Sciatic nerve (tissue), 2 donors: ENCODE measurements around the gene INMT. TPM values are rescaled to one million over a fixed set of nuclear protein-coding genes. Genes with fewer than 3 reads are reported as not detected.

Source experiments
- ATAC-seq: fragments of 200-7000 bp; cut with Tn5 transposase; one replicate; pipeline ENCODE4 v1.9.1; 2020; ENCODE audit warnings: mild to moderate bottlenecking, moderate library complexity
- DNase-seq: peaks from one replicate; pipeline ENCODE4 v3.0.0-alpha.2; 2020; ENCODE audit warnings: low spot score
- intact Hi-C: fragments of 100-400 bp; cut with DNase I; formaldehyde crosslinking; loops from one replicate; pipeline ENCODE4 v1.14.2; 2022
- total RNA-seq: library from RNA; stranded (reverse); fragmentation: NEBNext Ultra II Directional; extraction: Animal tissue kit (Norgen Biotek cat#: 25700); gene quantifications from one replicate; pipeline ENCODE4 v1.2.1, GENCODE V29; 2021
- donor health status: DM: no; HTN: no; CAD: no.
- donor health status: DM: no; HTN: no; CAD: no.

The INMT gene
- total RNA-seq, 1 donor from 2014 or later: 131 TPM

DNA sequence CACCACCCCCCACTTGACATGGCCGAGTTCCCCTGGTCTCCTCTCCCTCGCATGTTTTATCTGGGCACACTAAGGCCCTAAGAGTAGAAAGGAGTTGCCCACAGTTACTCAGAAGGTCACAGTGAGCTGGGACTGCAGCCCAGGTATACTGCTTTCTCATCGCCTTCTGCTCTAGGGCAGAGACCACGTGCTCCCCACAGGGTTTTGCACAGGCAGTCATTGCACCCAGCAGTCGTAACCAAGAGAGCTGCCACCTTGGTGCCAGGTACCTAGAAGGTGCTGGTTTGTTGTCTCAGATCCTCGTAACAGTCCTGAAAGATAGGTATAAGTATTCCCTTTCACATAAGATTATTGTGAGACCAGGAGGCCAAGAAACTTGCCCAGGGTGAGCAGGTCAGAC lies 21.0 kb downstream of the INMT start:
- ATAC-seq (no peak), DNase-seq (no peak)
- intact Hi-C loops: no loop called here

DNA sequence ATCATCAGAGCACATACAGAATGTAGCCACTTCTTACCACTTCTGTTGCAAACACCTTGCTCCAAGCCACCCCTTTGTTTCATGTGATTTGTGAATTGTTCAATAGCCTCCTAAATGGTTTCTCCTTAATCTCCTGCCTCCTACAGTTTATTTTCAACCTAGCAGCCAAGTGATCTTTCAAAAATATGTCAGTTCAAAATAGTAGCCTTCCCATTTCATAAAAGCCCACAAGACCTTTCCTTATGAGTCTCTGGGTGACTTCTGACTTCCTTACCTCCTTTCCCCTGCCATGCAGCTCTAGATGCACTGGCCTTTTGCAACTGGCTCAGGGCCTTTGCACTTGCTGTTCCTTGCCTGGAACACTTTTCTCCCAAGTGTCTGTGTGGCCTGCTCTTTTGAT lies 24.1 kb downstream of the INMT start:
- no peak for DNase-seq
- no peak for ATAC-seq
- intact Hi-C loops: no loop called here

DNA sequence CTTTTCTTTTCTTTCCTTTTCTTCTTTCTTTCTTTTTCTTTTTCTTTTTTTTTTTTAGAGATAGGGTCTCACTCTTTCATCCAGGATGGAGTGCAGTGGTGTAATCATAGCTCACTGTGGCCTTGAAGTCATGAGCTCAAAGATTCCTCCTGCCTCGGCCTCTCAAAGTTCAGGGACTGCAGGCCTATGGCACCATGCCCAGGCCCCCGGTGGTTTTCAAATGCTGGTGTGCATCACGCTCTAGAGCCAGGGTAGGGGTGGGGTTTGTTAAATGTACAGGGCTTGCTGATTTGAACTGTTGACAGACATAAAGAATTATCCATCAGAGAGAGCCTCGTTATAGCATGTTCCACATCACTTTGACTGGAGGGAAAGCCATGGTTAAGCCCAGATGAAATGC lies 25.0 kb downstream of the INMT start:
- intact Hi-C loops: no loop called here
- DNase-seq: no peak
- no peak for ATAC-seq

DNA sequence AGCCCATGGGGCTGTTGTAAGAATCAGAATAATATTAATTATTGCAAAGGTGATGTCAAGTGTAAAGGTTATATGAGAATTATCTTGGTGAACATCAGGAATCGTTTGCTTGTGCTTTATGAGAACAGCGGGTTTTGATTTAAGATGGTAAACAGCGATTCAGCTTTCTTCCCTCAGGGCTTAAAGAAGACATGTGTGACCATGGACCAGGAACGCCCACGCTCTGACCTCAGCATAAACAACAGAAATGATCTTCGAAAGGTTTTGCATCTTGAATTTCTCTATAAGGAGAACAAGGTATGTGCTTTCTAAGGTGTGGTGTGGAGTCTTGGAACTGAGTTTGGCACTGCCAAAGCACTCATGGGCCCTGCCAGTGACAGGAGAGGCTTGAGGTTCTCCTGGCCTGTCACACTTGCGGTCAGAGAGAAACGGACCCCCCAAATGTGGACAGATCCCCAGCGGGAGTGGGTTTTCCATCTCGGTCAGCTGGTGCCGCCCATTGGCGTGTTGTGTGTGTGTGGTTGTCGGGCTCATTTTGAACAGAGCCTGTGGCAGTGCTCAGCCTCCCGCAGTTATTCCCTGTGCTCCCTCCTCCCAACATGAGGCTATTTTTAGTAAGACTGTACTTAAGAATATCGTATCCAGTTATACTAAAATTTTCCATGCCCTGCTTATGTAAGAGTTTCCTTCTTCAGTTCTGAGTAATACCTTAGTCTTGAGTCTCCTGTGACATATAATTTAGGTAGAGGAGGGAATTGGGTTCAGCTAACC lies 26.5 kb downstream of the INMT start:
- DNase-seq: no peak

DNA sequence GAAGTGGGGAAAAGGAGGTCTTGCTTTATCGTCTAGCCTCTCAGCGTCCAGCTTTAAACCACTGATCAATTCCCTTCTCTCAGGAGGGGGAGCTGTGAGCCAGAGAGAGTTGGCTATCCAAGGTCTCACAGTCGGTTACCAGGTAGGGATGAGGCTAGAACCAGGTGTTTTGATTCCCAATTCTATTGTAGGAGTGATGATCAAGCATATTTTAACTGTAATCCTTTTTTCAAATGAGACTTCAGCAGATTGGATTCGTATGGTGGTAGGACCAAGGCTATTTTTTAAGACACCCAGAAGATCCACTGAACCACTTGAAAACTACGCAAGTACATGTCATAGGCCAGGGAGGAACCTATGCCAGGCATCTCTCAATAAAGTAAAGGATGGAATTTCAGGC lies 27.6 kb downstream of the INMT start:
- intact Hi-C loops: no loop called here
- ATAC-seq (no peak), DNase-seq (no peak)

More for the DNA sequence above, 26.5 kb downstream of the INMT start:
- peak; percentile 89 for ATAC-seq
- intact Hi-C loops: no loop called here

DNA sequence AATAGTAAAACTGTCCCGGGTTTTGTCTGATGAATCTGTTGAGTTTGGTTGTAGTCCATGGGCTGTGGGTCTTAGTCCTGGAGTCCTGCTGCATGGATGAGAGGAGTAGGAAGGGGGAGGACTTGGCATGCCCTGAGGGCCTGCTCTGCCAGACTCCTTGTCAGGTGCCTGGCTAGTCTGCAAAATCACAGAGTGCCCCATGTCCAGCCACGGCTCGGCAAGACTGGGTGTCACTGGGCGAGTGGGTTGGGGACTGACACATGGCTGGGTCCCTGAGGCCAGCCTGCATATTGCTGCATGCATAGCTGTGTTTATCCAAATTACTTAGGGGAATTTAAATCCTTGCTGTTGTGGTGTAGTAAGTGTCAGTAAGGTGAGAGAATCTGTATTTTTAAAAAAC lies 29.0 kb downstream of the INMT start:
- DNase-seq (no peak), ATAC-seq (no peak)
- intact Hi-C loops: no loop called here

DNA sequence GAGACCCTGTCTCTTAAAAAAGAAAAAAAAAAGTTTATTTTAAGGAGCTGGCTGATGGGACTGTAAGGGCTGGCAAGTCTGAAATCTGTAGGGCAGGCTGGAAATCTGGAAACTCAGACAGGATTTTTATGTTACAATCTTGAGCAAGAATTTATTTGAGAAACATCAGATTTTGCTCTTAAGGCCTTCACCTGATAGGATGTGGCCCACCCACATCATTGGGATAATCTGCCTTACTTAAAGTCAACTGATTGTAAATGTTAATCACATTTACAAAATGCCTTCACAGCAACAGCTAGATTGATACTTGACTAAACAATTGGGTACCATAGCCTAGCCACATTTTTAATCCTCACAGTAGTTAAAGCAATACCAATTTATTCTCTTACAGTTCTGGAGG lies 30.8 kb downstream of the INMT start:
- intact Hi-C loops: no loop called here
- DNase-seq (no peak), ATAC-seq (no peak)

DNA sequence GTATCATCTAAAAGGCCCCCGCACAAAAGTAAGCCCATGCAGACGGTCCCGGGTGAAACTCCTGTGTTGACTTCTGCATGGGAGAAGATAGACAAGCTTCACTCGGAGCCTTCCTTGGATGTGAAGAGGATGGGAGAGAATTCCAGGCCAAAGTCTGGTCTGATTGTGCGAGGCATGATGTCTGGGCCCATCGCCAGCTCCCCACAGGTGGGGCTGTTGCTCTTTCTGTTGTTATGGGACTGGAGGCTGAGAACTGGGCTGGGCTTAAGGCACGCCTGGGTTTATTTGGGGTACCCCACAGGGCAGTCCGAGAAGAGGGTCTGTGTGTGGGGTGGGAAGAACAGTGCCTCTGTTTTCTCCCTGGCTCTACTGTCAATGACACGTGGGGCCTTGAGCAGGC lies 33.9 kb downstream of the INMT start:
- DNase-seq: no peak
- intact Hi-C loops: no loop called here
- ATAC-seq: no peak

DNA sequence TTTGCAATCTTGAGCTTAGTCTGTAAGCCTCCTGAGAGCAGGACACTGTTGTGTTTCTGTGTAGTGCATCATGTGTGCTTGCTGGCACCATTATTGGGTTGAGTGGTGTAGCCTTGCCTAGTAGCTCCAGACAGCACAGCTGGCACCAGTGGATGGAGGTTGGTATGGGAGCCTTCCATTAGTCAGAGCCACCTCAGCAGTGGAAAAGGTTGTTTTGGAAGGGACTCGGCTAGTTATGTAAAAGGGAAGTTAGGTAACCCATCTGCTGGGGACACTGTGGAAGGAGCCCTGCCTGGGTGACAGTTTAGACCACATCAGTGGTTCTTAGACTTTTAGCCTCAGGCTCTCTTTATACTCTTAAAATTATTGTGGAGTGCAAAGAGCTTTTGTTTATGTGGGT lies 35.6 kb downstream of the INMT start:
- ATAC-seq (no peak), DNase-seq (no peak)
- intact Hi-C loops: no loop called here

DNA sequence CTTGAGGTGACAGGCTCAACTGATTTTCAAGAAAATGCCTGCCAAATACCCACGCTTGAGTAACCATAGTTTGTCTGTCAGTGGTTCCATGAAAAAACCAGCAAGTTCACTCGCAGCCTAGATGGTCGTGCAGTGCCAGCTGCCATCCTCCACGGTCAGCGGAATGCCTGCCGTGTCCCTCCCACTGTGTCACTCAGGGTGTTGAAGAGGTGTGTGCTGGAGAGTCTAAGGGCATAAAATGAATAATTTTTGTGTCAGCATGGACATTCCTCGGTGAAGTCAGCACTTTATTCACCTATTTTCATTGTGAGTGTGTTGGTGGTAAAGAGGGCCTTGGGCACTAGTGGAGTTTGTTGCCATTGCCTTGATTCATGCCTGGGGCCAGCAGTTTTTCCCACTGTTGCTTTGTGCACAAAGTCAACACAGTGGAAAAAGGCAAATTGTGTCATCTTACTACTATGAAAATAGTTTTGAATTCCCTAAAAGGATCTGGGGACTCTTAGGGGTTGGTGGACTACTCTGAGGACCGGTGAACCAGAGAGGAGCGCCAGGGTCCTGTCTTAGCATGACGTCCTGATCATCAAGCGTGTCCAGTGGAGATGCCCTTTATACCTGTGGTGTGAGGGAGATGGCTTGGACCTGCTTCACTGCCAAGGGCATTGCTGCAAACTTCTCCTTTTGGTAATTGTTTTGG lies 36.9 kb downstream of the INMT start:
- no peak for DNase-seq
- intact Hi-C loops: no loop called here
- ATAC-seq: no peak

DNA sequence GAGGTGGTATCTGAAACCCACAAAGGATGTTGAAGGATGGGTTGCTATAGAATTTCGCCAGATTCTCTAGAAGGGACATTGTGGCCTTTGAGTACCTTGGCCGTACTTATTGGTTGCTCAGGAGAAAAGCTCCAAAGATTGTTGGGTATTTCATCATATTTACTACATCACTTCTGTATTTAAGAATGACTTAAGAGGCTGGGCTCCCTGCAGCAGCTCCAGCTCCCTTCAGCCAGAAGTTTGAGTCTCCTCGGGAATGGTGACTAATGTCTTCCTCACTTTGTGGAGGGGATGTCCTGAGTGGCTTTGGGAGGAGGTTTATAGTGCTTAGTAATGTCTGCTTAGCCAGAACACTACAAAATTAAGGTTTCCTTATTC lies 37.4 kb downstream of the INMT start:
- intact Hi-C loops: no loop called here

DNA sequence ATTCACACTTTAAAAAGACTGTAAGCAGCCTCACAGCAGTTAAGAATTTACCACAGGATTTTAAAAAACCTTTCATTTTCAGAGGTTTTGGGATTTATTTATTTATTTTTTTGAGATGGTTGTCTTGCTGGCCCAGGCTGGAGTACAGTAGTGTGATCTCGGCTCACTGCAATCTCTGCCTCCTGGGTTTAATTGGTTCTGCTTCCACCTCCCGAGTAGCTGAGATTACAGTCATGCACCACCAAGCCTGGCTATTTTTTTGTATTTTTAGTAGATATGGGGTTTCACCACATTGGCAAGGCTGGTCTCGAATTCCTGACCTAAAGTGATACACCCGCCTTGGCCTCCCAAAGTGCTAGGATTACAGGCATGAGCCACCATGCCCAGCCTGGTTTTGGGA lies 38.4 kb downstream of the INMT start:
- no peak for ATAC-seq
- DNase-seq: no peak
- intact Hi-C loops: loop anchor here (10.0 kb wide), 1 partner anchor 184 kb away; no protein-coding TSS in a partner anchor

More for the DNA sequence above, 37.4 kb downstream of the INMT start:
- peak; percentile 55 for ATAC-seq
- no peak for DNase-seq

DNA sequence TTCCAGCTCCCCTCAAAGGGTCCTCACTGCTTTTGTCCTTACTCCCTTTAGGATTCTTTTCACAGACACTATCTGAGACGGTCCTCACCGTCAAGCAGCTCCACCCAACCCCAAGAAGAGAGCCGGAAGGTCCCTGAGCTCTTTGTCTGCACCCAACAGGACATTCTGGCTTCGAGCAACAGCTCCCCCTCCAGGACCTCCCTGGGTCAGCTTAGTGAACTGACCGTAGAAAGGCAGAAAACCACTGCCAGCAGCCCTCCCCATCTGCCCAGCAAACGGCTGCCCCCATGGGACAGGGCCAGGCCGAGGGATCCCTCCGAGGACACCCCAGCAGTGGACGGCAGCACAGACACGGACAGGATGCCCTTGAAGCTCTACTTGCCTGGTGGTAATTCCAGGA lies 39.2 kb downstream of the INMT start:
- no peak for DNase-seq
- no peak for ATAC-seq
- intact Hi-C loops: loop anchor here (10.0 kb wide), 1 partner anchor 184 kb away; no protein-coding TSS in a partner anchor

DNA sequence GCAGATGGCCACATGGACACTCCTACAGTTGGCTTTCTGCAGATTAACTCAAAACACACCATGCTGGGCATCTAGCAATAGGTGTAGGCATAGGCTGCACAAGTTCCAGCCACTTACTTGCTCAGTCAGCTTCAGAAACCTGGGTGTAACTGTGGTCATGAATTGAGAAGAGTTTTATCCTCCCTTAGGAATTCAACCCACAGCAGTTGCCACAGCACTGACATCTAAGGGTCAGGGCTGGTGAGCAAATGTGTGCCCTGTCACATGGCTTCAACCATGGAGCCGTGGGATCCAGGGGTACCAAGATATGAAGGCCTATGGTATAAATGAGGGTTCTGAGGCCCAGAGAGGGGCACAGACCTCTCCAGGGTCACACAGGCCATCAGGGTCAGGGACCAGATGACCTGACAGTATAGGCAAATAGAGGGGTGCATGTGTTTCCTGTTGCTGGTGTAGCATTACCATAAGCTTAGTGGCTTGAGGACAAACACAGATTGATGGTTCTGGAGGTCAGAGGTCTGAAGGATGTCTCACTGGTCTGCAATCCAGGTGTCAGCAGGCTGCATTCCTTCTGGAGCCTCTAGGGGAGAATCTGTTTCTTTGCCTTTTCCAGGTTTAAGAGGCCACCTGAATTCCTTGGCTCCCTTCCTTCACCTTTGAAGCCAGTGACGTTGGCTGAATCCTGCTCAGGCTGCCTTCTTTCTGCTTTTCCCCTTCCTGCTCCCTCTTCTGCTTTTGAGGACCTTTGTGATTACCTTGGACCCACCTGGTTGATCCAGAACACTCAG lies 43.4 kb downstream of the INMT start:
- ATAC-seq (no peak), DNase-seq (no peak)
- intact Hi-C loops: loop anchor here (10.0 kb wide), 1 partner anchor 179 kb away; no protein-coding TSS in a partner anchor

DNA sequence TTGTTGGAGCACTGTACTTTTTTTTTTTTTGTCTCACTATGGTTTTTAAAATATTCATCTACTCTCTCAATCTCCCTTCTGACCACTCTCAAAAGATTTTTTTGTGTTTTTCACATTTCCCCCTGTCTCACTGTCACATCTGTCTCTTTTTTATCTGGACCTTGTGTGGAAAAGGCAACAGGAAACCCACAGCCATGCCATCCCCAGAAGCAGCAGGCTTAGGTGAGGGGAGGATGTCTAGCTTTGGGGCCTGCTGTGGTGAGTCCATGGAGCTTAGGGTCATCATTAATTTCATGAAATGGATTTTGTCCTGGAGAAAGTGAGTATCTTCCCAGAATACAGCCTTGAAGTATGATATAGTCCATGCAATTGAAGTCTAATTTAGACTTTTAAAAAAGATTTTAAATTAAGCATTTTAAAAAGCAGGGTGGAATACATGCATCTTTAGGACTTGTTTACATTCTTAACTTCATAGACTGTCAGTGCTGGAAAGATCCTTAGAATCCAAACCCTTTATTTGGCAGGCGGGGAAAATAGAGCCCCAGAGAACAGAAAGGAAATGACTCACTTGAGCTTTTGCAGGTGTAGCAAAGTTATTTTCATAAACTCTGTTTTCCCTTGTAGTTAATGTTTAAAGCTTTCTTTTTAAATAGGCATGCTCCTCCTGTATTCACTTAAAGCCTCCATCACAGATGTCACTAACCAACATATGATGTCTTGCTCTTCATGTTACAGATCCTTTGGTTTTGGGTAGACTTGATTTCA lies 44.4 kb downstream of the INMT start:
- intact Hi-C loops: loop anchor here (10.0 kb wide), 1 partner anchor 179 kb away; no protein-coding TSS in a partner anchor
- DNase-seq: no peak
- ATAC-seq: peak; percentile 31

DNA sequence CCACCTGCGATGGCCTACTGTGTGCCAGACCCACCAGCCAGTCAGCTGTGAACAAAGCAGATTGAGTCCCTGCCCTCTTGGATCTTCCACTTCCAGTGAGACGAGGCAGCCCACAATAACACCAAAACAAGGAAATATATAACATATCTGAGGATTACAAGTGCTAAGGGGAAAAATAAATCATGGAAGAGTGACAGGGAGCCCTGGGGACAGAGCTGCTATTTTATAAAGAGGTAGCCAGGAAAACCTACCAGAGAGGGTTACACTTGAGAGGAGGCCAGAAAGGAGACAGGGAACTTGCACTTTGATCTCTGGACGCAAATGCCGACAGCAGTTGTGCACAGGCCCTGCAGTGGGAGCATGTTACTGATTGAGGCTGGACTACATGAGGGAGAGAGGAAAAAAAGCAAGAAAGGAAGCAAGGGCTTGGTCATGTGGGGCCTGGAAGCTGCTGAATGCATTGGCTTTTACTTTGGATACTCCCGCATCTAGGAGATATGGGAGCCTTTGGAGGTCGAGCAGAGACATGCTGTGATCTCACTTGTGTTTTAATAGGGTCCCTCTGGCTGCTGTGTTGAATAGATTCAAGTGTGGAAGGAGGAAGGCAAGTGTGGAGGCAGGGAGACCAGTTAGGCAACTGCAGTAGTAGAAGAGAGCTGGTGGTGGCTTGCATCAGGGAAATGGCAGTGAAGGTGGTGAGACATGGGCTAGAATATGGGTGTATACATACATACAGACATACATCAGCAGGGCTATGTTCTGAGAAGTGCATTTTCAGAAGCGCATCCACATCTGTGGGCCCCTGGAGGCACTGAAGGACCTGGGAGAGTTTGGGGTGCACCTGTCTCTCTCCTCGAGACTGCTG lies 45.5 kb downstream of the INMT start:
- ATAC-seq: no peak
- intact Hi-C loops: loop anchor here (10.0 kb wide), 1 partner anchor 177 kb away; no protein-coding TSS in a partner anchor
- DNase-seq: no peak

DNA sequence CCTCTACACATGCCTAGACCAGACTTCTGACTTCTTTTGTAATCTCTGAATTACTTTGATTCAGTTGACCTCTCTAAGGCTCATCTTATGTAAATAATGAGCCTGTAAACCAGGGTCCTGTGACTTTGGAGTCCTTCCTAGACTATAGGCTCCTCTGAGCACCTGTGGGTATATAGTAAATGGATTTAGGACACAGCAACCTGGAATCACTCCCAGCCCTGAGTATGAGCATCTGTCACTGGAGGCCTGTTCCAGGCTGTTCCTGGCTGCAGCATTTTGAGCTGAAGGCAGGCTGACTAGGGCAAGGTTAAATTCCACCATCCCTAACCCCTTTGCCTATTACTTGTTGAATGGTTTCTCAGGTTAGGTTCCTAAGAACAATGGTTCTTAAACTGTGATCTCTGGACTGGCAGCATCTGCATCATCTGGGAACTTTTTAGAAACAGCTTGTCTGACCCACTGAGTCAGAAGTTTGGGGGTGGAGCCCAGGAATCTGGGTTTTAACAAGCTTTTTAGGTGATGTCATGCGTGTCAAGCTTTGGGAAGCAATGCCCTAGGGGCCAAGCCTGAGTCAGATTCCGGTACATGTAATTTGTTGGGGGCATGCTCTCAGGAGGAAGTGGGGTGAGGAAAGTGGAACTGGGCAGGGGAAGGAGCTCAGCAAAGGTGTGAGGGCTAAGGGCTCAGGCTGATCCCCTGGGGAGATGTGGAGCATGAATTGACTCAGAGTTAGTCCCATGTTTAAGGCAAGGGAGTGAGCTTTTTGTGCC lies 47.5 kb downstream of the INMT start:
- peak; percentile 60 for ATAC-seq
- DNase-seq: peak; percentile 71
- intact Hi-C loops: loop anchor here (10.0 kb wide), 1 partner anchor 175 kb away; no protein-coding TSS in a partner anchor
